Trophoblast cell (in vitro differentiated cells and primary cell): ENCODE results near the gene ACBD6.

Experiments used
- DNase-seq, 2 donors: peaks; one replicate each; pipeline ENCODE4 v3.0.0-alpha.2; 2016
- H2AFZ ChIP-seq: 2 replicates; pipeline ENCODE4 v1.6.1; 2013; ENCODE audit warnings: low read length, moderate library complexity, mild to moderate bottlenecking; ENCODE audit not compliant: insufficient read depth, poor library complexity
- H2AK5ac ChIP-seq: 2 replicates; pipeline ENCODE4 v1.6.1; 2013; ENCODE audit warnings: mild to moderate bottlenecking, low read length
- H2BK120ac ChIP-seq: 2 replicates; pipeline ENCODE4 v1.6.1; 2013; ENCODE audit warnings: low read length, mild to moderate bottlenecking, moderate library complexity; ENCODE audit not compliant: insufficient read depth, poor library complexity
- H2BK12ac ChIP-seq: 2 replicates; pipeline ENCODE4 v1.6.1; 2013; ENCODE audit warnings: mild to moderate bottlenecking, low read length, moderate library complexity
- H2BK5ac ChIP-seq: 2 replicates; pipeline ENCODE4 v1.6.1; 2013; ENCODE audit warnings: low read length, low read depth, moderate library complexity, mild to moderate bottlenecking; ENCODE audit not compliant: poor library complexity
- H3K14ac ChIP-seq: 2 replicates; pipeline ENCODE4 v1.6.1; 2013; ENCODE audit warnings: mild to moderate bottlenecking, low read length
- H3K18ac ChIP-seq: 2 replicates; pipeline ENCODE4 v1.6.1; 2013; ENCODE audit warnings: mild to moderate bottlenecking, low read length
- H3K23ac ChIP-seq: 2 replicates; pipeline ENCODE4 v1.6.1; 2013; ENCODE audit warnings: low read length
- H3K27ac ChIP-seq: 2 replicates; pipeline ENCODE4 v1.5.1; 2013; ENCODE audit warnings: low read depth, mild to moderate bottlenecking, inconsistent platforms, low read length, moderate library complexity
- H3K27me3 ChIP-seq: 2 replicates; pipeline ENCODE4 v1.6.1; 2013; ENCODE audit warnings: inconsistent platforms, mild to moderate bottlenecking, low read length, moderate library complexity; ENCODE audit not compliant: insufficient read depth
- H3K36me3 ChIP-seq, 2 experiments: 1 replicate in 1 of 2; 2 replicates in 1 of 2; pipeline ENCODE4 v1.6.1; 2013; ENCODE audit warnings: low read length in 2 of 2, mild to moderate bottlenecking in 2 of 2, moderate library complexity in 1 of 2; ENCODE audit not compliant: insufficient read depth in 2 of 2, control insufficient read depth in 1 of 2
- H3K4ac ChIP-seq: 2 replicates; pipeline ENCODE4 v1.6.1; 2013; ENCODE audit warnings: low read depth, mild to moderate bottlenecking, low read length, moderate library complexity
- H3K4me1 ChIP-seq, 2 experiments: 1 replicate in 1 of 2; 2 replicates in 1 of 2; pipeline ENCODE4 v1.6.1; 2013; ENCODE audit warnings: low read length in 2 of 2, mild to moderate bottlenecking in 2 of 2, moderate library complexity in 1 of 2; ENCODE audit not compliant: insufficient read depth in 2 of 2, control insufficient read depth in 1 of 2
- H3K4me2 ChIP-seq: 2 replicates; pipeline ENCODE4 v1.6.1; 2013; ENCODE audit warnings: inconsistent platforms, mild to moderate bottlenecking, low read length, moderate library complexity
- H3K4me3 ChIP-seq: 2 replicates; pipeline ENCODE4 v1.5.1; 2013; ENCODE audit warnings: mild to moderate bottlenecking, low read depth, low read length, inconsistent platforms
- H3K79me1 ChIP-seq: one replicate; pipeline ENCODE4 v1.6.1; 2013; ENCODE audit warnings: low read length
- H3K79me2 ChIP-seq: 2 replicates; pipeline ENCODE4 v1.6.1; 2013; ENCODE audit warnings: low read length, mild to moderate bottlenecking; ENCODE audit not compliant: control insufficient read depth, insufficient read depth, poor library complexity
- H3K9ac ChIP-seq: 2 replicates; pipeline ENCODE4 v1.6.1; 2013; ENCODE audit warnings: mild to moderate bottlenecking, low read length
- H3K9me3 ChIP-seq: 2 replicates; pipeline ENCODE4 v1.6.1; 2013; ENCODE audit warnings: low read depth, mild to moderate bottlenecking, control low read depth, inconsistent platforms, low read length; ENCODE audit not compliant: insufficient read depth
- H4K12ac ChIP-seq: 2 replicates; pipeline ENCODE4 v1.6.1; 2013; ENCODE audit warnings: low read depth, mild to moderate bottlenecking, low read length, moderate library complexity
- H4K8ac ChIP-seq: 2 replicates; pipeline ENCODE4 v1.6.1; 2013; ENCODE audit warnings: low read depth, mild to moderate bottlenecking, low read length, moderate library complexity
- H4K91ac ChIP-seq: one replicate; pipeline ENCODE4 v1.6.1; 2013; ENCODE audit warnings: low read depth, mild to moderate bottlenecking, low read length, moderate library complexity
- WGBS: extraction: QIAGEN DNeasy Blood & Tissue Kit; methylation state at CpG from one replicate; pipeline ENCODE4 v1.1.7; 2013; ENCODE audit warnings: missing lambda C conversion rate; ENCODE audit not compliant: insufficient read length, insufficient coverage; ENCODE audit errors: extremely low coverage; 5-methylcytosine and 5-hydroxymethylcytosine counted together

ACBD6 gene

GRCh38 chr1:180542113-180542837 is 39.9 kb upstream of the ACBD6 start:
- WGBS: no CpG with 5 or more reads among the region's 9 CpGs
- Histone ChIP-seq H3K4me3 (no peak overlapping the region), H3K27ac (no peak overlapping the region)

DNA sequence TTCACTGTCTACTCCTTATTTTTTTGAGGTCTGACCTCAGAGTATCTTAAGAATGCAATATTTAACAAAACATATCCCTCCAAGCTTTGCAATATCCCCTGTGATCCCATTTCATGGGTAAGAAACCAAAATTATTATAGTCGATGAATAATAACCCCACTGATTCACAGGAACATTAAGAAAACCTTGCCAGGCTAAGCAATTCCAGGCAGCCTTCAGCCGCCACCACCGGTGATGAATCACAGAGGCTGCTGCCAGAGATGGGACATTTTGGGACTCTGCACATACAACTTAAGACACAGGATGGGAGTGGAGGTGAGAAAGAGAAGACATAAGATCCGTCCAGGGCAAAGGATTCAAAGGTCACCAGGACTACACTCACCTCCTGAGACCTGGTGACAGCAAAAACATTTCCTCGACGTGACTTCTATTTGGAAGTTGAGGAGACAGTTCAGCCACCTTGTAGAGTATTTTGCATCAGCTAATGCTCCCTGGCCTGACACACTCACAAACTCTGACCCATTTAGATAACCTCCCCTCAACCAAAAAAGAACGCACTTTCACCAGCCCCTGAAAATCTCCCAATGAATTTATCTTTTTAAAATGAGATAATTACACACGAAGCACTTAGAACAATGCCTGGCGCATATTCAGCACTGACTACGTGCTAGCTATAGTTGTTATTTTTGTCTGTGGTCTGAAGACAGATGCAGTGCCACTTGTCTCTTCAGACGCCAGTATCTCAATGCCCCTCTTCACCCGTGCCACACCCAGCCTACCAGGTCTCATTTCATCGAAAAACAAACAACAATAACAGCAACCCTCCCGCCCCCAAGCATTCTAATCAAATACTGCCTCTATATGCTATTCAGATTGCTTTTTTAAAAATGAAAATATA is 38.6 kb upstream of the ACBD6 start:
- no peak for DNase-seq
- Histone ChIP-seq H3K14ac (no peak overlapping the region), H3K9me3 (no peaks in the 10 kb centered on the region)

More at GRCh38 chr1:180542113-180542837, 39.9 kb upstream of the ACBD6 start:
- no peaks in the 10 kb centered on the region for H3K9me3 ChIP-seq
- no peaks in the 10 kb centered on the region for H3K4me1 ChIP-seq
- H3K27me3 ChIP-seq: no peaks in the 10 kb centered on the region
- H2BK5ac ChIP-seq: no peak overlapping the region
- H3K79me1 ChIP-seq: no peaks in the 10 kb centered on the region
- no peak overlapping the region for H4K8ac ChIP-seq
- no peak overlapping the region for H3K14ac ChIP-seq
- no peaks in the 10 kb centered on the region for H3K36me3 ChIP-seq
- no peaks in the 10 kb centered on the region for H3K79me2 ChIP-seq
- H3K4ac ChIP-seq: no peak overlapping the region
- no peak overlapping the region for H3K23ac ChIP-seq
- no peak overlapping the region for H2BK120ac ChIP-seq
- no peak overlapping the region for H2BK12ac ChIP-seq
- no peak overlapping the region for H3K18ac ChIP-seq
- no peak for DNase-seq
- H3K9ac ChIP-seq: no peak overlapping the region
- no peak overlapping the region for H2AFZ ChIP-seq
- no peak overlapping the region for H3K4me2 ChIP-seq
- H2AK5ac ChIP-seq: no peak overlapping the region
- H4K91ac ChIP-seq: no peak overlapping the region
- H4K12ac ChIP-seq: no peak overlapping the region

DNA sequence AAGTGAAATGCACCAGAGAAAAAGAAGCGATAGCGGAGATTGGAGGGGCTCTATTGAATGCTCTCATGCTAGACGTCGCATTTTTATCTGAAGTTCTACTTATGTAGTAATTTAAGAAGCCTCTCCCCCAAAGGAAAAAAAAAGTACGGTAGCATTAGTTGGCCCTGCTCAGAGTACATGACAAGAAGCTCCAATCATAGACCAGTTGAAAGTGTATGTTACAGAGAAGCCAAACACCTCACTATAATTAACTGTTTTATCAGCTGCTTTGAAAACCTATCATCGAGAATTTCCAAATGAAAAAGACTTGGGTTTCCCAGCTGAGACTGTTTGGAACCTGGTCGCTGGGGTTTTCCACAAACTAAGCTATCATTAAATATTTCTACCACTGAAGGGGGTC is 36.8 kb upstream of the ACBD6 start:
- Histone ChIP-seq H3K4me1 (peaks cover 0 to 4% of the 10 kb centered on the region in 2 experiments), H3K9ac (no peak overlapping the region), H2BK120ac (no peak overlapping the region), H3K27ac (no peak overlapping the region), H4K91ac (no peak overlapping the region), H2BK12ac (no peak overlapping the region), H3K27me3 (no peaks in the 10 kb centered on the region), H2AFZ (no peak overlapping the region), H4K8ac (no peak overlapping the region), H2BK5ac (no peak overlapping the region), H3K4ac (no peak overlapping the region), H3K36me3 (no peaks in the 10 kb centered on the region), H3K79me2 (no peaks in the 10 kb centered on the region), H3K4me2 (no peak overlapping the region), H3K79me1 (no peaks in the 10 kb centered on the region), H3K23ac (no peak overlapping the region), H2AK5ac (no peak overlapping the region), H4K12ac (no peak overlapping the region), H3K4me3 (no peak overlapping the region), H3K9me3 (no peaks in the 10 kb centered on the region), H3K14ac (no peak overlapping the region), H3K18ac (no peak overlapping the region)
- DNase-seq: no peak
- WGBS: no CpG with 5 or more reads among the region's 7 CpGs

More for the DNA sequence above, 38.6 kb upstream of the ACBD6 start:
- Histone ChIP-seq H3K4ac (no peak overlapping the region), H3K4me3 (no peak overlapping the region), H3K4me1 (peaks cover 0 to 1% of the 10 kb centered on the region in 2 experiments), H3K27ac (no peak overlapping the region), H3K79me2 (no peaks in the 10 kb centered on the region), H3K79me1 (no peaks in the 10 kb centered on the region), H3K18ac (no peak overlapping the region), H4K91ac (no peak overlapping the region), H2AFZ (no peak overlapping the region), H3K27me3 (no peaks in the 10 kb centered on the region), H4K12ac (no peak overlapping the region), H2AK5ac (no peak overlapping the region), H2BK120ac (no peak overlapping the region), H3K23ac (no peak overlapping the region), H4K8ac (no peak overlapping the region), H3K36me3 (no peaks in the 10 kb centered on the region), H3K4me2 (no peak overlapping the region), H2BK5ac (no peak overlapping the region), H3K9ac (no peak overlapping the region), H2BK12ac (no peak overlapping the region)
- WGBS: no CpG with 5 or more reads among the region's 14 CpGs

- no peak overlapping the region for H3K27ac ChIP-seq
- H2AFZ ChIP-seq: no peak overlapping the region
- DNase-seq: peak in 1 of 2 donors; percentile 40
- no peak overlapping the region for H3K18ac ChIP-seq
- no peak overlapping the region for H3K4ac ChIP-seq
- H3K23ac ChIP-seq: no peak overlapping the region
- no peak overlapping the region for H2BK120ac ChIP-seq
- H2BK12ac ChIP-seq: no peak overlapping the region
- H2BK5ac ChIP-seq: no peak overlapping the region
- H4K8ac ChIP-seq: no peak overlapping the region
- no peak overlapping the region for H3K9ac ChIP-seq
- no peak overlapping the region for H3K4me2 ChIP-seq
- H4K91ac ChIP-seq: no peak overlapping the region
- no peak overlapping the region for H3K14ac ChIP-seq
- no peak overlapping the region for H2AK5ac ChIP-seq
- H3K4me1 ChIP-seq: peaks cover 0 to 4% of the 10 kb centered on the region in 2 experiments
- no peaks in the 10 kb centered on the region for H3K27me3 ChIP-seq
- no peaks in the 10 kb centered on the region for H3K79me2 ChIP-seq
- no peak overlapping the region for H3K4me3 ChIP-seq
- no CpG with 5 or more reads among the region's 7 CpGs for WGBS
- no peaks in the 10 kb centered on the region for H3K79me1 ChIP-seq
- no peak overlapping the region for H4K12ac ChIP-seq
- H3K36me3 ChIP-seq: no peaks in the 10 kb centered on the region
- no peaks in the 10 kb centered on the region for H3K9me3 ChIP-seq
Observed at GRCh38 chr1:180536821-180537372, 34.5 kb upstream of the ACBD6 start.
